Stimulated activated CD8-positive, alpha-beta memory T cell treated with anti-CD3 and anti-CD28 coated beads, Interleukin-7, amount 100 ng/mL, for 24 hours (primary cell): ENCODE measurements around the gene CCDC201.

Experiments used
- DNase-seq: peaks from one replicate; pipeline ENCODE4 v3.0.0-alpha.2; 2020; ENCODE audit warnings: low read depth

The CCDC201 gene

DNA sequence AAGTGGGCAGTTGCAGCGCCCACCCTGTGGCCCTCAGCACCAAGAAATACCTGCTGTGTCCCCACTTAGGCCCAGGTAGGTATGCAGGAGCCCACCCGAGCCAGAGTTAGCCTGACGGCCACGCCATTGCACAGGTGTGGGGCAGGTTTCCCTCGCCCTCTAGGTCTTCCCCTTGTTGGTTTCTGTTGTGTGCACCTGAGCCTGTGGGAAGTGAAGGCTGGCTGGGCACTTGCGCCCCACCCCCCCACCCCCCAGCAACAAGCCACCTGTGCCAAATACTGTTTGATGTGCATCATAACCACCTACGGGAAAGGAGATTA lies at the start of gene CCDC201:
Gene CCDC201, minus strand, starts transcription at position 48 of the 320 bp plus-strand sequence. CDS start 75 bp downstream, outside the sequence.
- DNase-seq, result no peak

- DNase-seq, result no peak
These were observed 49.0 kb upstream of the CCDC201 start for GRCh38 chr7:45921699-45922519.

- DNase-seq, result no peak
These were observed 48.5 kb upstream of the CCDC201 start for GRCh38 chr7:45921381-45921698.

GRCh38 chr7:45920502-45921380 lies 47.9 kb upstream of the CCDC201 start, which contains the start of gene IGFBP3:
Gene IGFBP3, minus strand, starts transcription at chr7:45921272. Its CDS starts 132 bp downstream, at chr7:45921140.
- DNase-seq, result no peak

DNA sequence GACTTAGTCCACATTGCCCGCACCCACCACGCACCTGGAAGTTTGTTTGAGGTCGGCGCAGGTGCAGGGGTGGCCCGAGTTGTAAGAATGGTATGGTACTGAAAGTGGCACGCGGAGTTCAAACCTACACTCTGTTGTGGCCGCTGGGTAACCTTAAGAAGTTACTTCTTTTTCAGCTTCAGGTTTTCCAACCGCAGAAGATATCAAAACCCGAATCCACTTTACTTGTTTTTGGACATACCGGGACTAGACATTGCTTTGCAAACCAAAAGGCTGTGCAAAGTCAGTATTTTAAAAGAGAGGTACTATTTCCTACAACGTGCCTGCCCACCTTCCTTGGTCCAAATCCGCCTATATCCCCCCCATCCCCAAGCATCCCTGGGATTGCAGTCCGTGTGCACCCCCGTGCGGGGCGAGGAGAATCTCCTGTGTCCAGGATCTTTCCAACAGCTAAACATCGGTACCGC lies 47.1 kb upstream of the CCDC201 start:
- no peak for DNase-seq

DNA sequence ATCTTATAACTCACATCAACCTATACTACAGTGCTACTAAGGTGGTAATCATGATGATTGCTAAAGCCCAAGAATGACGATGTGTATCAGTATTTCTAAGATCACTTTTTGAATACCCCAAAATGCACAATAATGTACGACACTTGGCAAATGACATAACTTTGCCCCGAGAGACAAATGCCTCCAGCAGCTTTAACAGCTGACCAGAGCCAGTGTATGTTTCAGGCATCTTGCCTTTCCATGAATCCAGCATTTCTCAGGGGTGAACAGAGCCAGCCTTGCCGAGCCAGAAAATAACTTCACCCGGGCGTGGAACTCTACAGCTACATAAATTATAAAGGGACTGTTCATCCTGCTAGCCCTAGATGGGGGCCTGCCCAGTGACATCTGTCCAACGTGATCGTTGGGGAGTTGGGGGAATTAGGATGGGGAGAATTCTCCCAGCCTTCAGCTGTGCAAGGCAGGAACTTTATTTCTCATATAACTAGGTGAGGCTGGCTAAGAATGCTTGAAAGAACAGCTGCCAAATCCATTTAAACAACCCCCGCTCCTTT lies 46.4 kb upstream of the CCDC201 start:
- DNase-seq, result no peak

GRCh38 chr7:45918556-45918955 lies 45.7 kb upstream of the CCDC201 start:
- no peak for DNase-seq

DNA sequence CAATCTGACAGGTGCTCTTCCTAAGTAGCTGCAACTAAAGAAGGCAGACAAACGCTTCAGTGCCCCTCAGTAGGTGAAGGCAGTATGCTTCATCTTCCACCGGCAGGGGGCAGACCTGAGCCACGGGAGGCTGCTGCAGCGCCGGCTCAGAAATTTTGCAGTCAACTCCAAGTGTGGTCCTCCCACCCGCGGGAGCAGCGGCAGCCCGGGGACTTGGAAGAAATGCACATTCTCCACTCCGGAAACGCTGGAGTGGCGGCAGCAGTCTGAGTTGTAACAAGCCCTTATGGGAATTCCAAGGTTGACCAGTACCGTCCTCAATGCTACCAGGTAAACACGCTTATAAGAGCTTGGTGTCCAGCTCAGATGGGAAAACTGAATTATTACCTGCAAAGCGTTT lies 44.8 kb upstream of the CCDC201 start:
- peak; percentile 65 for DNase-seq

- no peak for DNase-seq
These were observed 44.2 kb upstream of the CCDC201 start for GRCh38 chr7:45917064-45917463.

DNA sequence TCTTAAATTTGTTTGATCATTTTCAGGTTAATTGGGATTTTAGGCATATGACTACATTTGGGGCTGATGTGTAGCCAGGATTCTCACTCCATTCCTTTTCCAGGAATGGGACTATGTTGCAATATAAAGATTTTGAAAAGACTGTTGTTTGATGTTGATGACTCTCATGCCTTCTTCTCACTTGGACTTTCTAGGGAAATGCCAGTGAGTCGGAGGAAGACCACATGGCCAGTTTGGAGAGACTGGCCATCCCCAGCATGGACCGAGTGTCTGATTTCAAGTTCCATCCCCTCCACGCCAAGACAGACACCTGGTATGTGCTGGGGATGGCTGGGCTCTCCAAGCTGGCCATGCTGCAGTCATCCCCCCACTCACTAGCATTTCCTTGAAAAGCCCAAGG lies 42.7 kb upstream of the CCDC201 start:
- no peak for DNase-seq

DNA sequence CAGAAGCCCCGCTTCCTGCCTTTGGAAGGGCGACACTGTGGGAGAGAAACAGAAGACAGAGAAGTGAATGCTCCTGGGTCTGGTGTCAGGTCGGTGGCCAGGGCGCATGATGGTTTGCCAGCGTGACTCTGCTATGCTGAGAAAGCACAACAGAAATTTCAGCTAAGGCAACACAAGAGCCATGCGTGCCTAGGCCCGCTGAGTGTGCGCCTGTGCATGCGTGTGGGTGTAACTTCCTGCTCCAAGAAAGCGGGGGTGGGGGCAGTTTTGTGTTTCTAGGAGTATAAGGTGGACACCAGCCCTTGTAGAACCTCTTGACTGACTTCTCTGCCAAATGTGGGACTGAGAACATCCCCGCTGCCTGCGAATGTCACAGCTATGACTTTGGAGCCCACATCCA lies 42.0 kb upstream of the CCDC201 start:
- no peak for DNase-seq

GRCh38 chr7:45912972-45913371 lies 40.1 kb upstream of the CCDC201 start:
- DNase-seq, result no peak

DNA sequence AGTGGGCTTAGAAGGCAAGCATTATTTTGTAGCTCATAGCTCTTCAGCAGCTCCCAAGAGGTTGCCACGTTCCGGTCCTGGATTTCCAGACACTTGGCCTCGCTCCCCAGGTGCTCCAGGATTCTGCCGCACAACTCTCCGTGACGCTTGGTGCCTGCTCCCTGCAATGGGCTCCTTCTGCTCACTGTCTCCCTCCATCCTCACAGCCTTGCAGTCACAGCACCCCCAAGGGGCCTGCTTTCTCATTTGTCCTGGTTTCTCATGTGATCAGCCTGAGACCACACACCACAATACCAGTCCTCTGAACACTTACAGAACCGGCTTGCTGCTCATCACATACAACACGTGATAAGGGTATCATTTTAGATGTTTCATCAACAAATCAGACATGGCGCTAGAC lies 38.4 kb upstream of the CCDC201 start:
- DNase-seq, result no peak

GRCh38 chr7:45910855-45911254 lies 38.0 kb upstream of the CCDC201 start:
- DNase-seq, result no peak

DNA sequence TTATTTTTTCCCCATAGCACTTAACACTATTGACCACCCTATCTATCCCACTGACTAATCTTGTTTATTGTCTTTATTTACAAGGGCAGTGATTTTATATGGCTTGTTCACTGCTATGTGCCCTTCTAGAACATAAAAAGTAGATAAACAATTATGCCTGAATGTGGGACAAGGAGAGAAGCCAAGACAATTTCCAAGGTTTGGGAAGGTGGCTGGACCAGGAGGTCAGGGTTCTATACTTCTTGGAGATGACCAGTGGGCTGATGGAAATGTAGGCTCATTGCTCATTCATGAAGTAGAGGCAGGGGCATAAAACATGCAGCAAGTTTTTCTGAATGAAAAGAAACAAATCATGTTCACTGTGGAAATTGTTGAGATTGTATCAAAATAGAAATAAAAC lies 36.7 kb upstream of the CCDC201 start:
- no peak for DNase-seq

DNA sequence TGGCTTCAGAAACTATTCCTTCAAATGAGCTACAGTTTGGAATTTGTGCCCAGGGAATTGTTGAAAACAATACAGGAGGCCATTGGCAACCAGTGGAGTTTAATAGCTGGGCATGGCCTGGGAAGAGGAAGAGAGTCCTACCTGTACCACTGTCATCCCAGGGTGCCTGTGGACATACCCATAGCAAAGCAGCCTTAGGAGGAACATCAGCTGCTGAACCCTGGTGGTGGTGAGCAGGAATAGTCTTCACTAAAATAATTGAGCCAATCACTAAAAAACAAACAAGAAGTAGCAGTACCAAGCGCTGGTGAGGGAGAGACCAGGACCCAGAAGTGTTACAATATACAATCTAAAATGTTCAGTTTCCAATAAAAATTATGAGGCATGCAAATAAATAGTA lies 29.9 kb upstream of the CCDC201 start:
- no peak for DNase-seq

DNA sequence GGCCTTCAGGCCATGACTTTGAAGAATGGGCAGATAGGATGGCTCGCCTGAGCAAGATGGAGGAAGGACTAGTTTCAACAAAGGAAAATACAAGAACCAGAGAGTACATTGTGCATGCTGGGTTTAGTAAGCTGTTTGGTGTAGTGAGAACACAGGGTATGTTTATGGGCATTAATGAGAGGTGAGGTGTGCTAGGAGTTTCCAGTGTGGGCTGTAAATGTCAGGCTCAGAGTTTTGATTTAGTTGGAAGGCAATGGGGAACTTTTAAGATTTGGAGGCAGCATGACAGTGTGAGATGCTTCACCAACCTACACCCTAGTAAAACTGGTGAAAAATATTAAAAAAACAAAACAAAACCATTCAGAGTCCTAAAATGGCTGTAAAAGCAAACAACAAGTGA lies 28.7 kb upstream of the CCDC201 start:
- no peak for DNase-seq

DNA sequence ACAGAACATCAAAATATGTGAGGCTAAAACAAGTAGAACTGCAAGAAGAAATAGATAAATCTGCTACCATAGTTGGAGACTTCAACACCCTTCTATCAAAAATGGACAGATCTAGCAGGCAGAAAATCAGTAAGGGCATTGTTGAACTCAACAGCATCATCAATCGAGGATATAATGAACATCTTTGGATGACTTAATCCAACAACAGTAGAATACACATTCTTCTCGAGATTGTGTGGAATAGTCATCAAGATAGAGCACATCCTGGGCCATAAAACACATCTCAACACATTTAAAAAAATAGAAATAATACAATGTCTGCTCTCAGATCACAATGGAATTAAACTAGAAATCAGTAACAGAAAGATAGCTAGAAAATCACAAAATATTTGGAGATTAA lies 25.3 kb upstream of the CCDC201 start:
- no peak for DNase-seq

DNA sequence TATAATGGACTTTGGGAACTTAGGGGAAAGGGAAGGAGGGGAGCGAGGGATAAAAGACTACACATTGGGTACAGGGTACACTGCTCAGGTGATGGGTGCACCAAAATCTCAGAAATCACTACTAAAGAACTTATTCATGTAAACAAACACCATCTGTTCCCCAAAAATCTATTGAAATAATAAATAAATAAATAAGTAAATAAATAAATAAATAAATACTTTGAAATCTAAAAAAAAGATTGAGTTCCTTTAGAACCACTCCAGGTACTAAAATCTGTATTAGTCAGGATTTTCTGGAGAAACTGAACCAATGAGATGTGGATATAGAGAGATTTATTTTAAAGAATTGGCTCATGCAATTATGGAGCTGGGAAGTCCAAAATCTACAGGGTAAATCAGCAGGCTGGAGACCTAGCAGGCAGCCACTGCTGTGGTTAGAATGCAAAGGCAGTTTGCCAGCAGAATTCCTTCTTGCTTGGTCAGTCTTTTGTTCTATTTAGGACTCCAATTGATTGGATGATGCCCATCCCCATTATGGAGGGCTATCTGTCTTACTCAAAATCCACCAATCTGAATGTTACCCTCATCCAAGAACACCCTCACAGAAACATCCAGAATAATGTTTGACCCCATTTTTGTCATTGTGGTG lies 24.3 kb upstream of the CCDC201 start:
- no peak for DNase-seq

GRCh38 chr7:45894665-45895062 lies 21.8 kb upstream of the CCDC201 start:
- DNase-seq, result no peak

DNA sequence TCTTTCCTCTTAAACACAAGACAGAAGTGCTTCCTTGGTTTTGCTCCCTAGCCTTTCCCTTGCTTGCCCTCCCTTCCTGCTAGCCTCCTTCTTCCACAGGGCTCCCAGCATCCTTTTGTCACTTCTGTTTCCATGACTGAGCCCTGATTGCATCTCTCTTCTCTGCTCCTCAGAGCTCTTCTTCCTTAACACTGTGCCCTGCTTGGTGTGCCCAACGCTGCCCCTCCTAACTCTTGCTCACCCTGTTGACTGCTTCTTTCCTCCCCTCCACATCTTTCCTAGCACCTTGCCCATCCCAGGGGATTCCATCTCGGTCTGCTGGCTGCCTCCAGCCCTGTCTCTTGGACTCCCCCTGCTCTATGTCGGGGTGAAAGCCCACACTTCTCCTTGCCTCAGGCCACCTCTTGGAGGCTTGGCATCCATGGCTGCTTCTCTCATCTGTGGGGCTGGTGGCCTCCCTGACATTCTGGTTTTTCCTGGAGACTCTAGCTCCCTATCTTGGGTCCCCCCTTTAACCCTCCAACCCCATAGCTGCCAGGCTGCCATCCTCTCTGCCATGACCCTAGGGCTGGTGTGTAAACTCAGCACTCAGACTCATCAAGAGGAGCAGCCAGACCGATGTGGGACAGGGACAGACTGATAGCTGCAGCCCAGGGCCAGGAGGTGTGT lies 21.2 kb upstream of the CCDC201 start:
- DNase-seq, result no peak
